ACC112 (cell line): ENCODE results near the gene EPHX1.

Experiments used
- H2AFZ ChIP-seq: fragments of 200-600 bp; sonication (generic); one replicate; pipeline ENCODE4 v1.6.0; 2017; ENCODE audit warnings: antibody characterized with exemption, low read length; ENCODE audit not compliant: unreplicated experiment
- H3K27ac ChIP-seq: fragments of 200-600 bp; sonication (generic); 2 replicates; pipeline ENCODE4 v1.5.1; 2014; ENCODE audit warnings: low read depth, mild to moderate bottlenecking, antibody characterized with exemption, low read length, moderate library complexity
- H3K27me3 ChIP-seq: fragments of 200-600 bp; sonication (generic); 2 replicates; pipeline ENCODE4 v1.6.1; 2014; ENCODE audit warnings: mild to moderate bottlenecking, antibody characterized with exemption, low read length, moderate library complexity, mixed read lengths; ENCODE audit not compliant: insufficient read depth
- H3K36me3 ChIP-seq: fragments of 200-600 bp; sonication (generic); 2 replicates; pipeline ENCODE4 v1.6.1; 2016; ENCODE audit warnings: mild to moderate bottlenecking, antibody characterized with exemption, low read length, moderate library complexity, mixed read lengths; ENCODE audit not compliant: insufficient read depth
- H3K4me1 ChIP-seq: fragments of 200-600 bp; sonication (generic); one replicate; pipeline ENCODE4 v1.6.1; 2016; ENCODE audit warnings: low read length, mixed read lengths; ENCODE audit not compliant: insufficient read depth, unreplicated experiment, control insufficient read depth
- H3K4me3 ChIP-seq: fragments of 200-600 bp; sonication (generic); 2 replicates; pipeline ENCODE4 v1.5.1; 2014; ENCODE audit warnings: mild to moderate bottlenecking, low read depth, low read length
- H3K79me2 ChIP-seq: fragments of 200-600 bp; sonication (generic); one replicate; pipeline ENCODE4 v1.6.0; 2016; ENCODE audit warnings: low read length; ENCODE audit not compliant: control insufficient read depth, unreplicated experiment, insufficient read depth

Gene EPHX1

GRCh38 chr1:225817611-225818061 is 7.7 kb downstream of the EPHX1 start:
- Histone ChIP-seq H3K36me3 (no peaks in the 10 kb centered on the region), H3K4me3 (peak overlapping the region; percentile 6; the same call in 1 of the 2 replicates), H3K27me3 (no peaks in the 10 kb centered on the region), H3K27ac (peak overlapping the region; percentile 87), H3K79me2 (peaks cover 20% of the 10 kb centered on the region), H3K4me1 (peaks cover 46% of the 10 kb centered on the region), H2AFZ (peak overlapping the region; percentile 64)

GRCh38 chr1:225818229-225818628 is 8.3 kb downstream of the EPHX1 start:
- no peak overlapping the region for H3K4me3 ChIP-seq
- no peaks in the 10 kb centered on the region for H3K27me3 ChIP-seq
- H3K27ac ChIP-seq: peak overlapping the region; percentile 87
- H2AFZ ChIP-seq: peak overlapping the region; percentile 64
- no peaks in the 10 kb centered on the region for H3K36me3 ChIP-seq
- peaks cover 40% of the 10 kb centered on the region for H3K4me1 ChIP-seq
- peaks cover 20% of the 10 kb centered on the region for H3K79me2 ChIP-seq

- H3K4me3 ChIP-seq: no peak overlapping the region
- peaks cover 27% of the 10 kb centered on the region for H3K4me1 ChIP-seq
- H3K27me3 ChIP-seq: no peaks in the 10 kb centered on the region
- H3K36me3 ChIP-seq: no peaks in the 10 kb centered on the region
- H3K27ac ChIP-seq: no peak overlapping the region
- peaks cover 18% of the 10 kb centered on the region for H3K79me2 ChIP-seq
- no peak overlapping the region for H2AFZ ChIP-seq
Measured at GRCh38 chr1:225819346-225820192, 9.6 kb downstream of the EPHX1 start.

GRCh38 chr1:225820522-225821120 is 10.7 kb downstream of the EPHX1 start:
- H3K4me1 ChIP-seq: peaks cover 23% of the 10 kb centered on the region
- H3K27ac ChIP-seq: no peak overlapping the region
- no peak overlapping the region for H3K4me3 ChIP-seq
- H3K36me3 ChIP-seq: no peaks in the 10 kb centered on the region
- H2AFZ ChIP-seq: no peak overlapping the region
- peaks cover 14% of the 10 kb centered on the region for H3K79me2 ChIP-seq
- no peaks in the 10 kb centered on the region for H3K27me3 ChIP-seq

- no peaks in the 10 kb centered on the region for H3K36me3 ChIP-seq
- H3K27ac ChIP-seq: no peak overlapping the region
- H3K4me1 ChIP-seq: peaks cover 7% of the 10 kb centered on the region
- H3K79me2 ChIP-seq: peaks cover 8% of the 10 kb centered on the region
- H3K4me3 ChIP-seq: no peak overlapping the region
- no peaks in the 10 kb centered on the region for H3K27me3 ChIP-seq
- no peak overlapping the region for H2AFZ ChIP-seq
Measured at GRCh38 chr1:225822655-225823403, 12.9 kb downstream of the EPHX1 start.

GRCh38 chr1:225823811-225824261 is 13.9 kb downstream of the EPHX1 start:
- no peaks in the 10 kb centered on the region for H3K4me1 ChIP-seq
- H3K4me3 ChIP-seq: no peak overlapping the region
- no peak overlapping the region for H2AFZ ChIP-seq
- H3K27me3 ChIP-seq: no peaks in the 10 kb centered on the region
- no peaks in the 10 kb centered on the region for H3K79me2 ChIP-seq
- H3K36me3 ChIP-seq: no peaks in the 10 kb centered on the region
- H3K27ac ChIP-seq: no peak overlapping the region

- Histone ChIP-seq H3K36me3 (no peaks in the 10 kb centered on the region), H3K4me1 (no peaks in the 10 kb centered on the region), H3K27me3 (no peaks in the 10 kb centered on the region), H2AFZ (no peak overlapping the region), H3K79me2 (no peaks in the 10 kb centered on the region), H3K27ac (no peak overlapping the region), H3K4me3 (no peak overlapping the region)
Measured at GRCh38 chr1:225824533-225824941, 14.6 kb downstream of the EPHX1 start.

- Histone ChIP-seq H3K27ac (no peak overlapping the region), H3K36me3 (no peaks in the 10 kb centered on the region), H3K4me1 (no peaks in the 10 kb centered on the region), H3K27me3 (no peaks in the 10 kb centered on the region), H2AFZ (no peak overlapping the region), H3K4me3 (no peak overlapping the region), H3K79me2 (no peaks in the 10 kb centered on the region)
Measured at GRCh38 chr1:225825078-225825477, 15.2 kb downstream of the EPHX1 start.

- Histone ChIP-seq H2AFZ (no peak overlapping the region), H3K4me3 (no peak overlapping the region), H3K36me3 (no peaks in the 10 kb centered on the region), H3K4me1 (no peaks in the 10 kb centered on the region), H3K27ac (no peak overlapping the region), H3K27me3 (no peaks in the 10 kb centered on the region), H3K79me2 (no peaks in the 10 kb centered on the region)
Measured at GRCh38 chr1:225825607-225826007, 15.7 kb downstream of the EPHX1 start.

GRCh38 chr1:225827076-225827475 is 17.2 kb downstream of the EPHX1 start:
- Histone ChIP-seq H3K4me3 (no peak overlapping the region), H2AFZ (no peak overlapping the region), H3K36me3 (peaks cover 6% of the 10 kb centered on the region; the same call in 1 of the 2 replicates), H3K4me1 (no peaks in the 10 kb centered on the region), H3K79me2 (no peaks in the 10 kb centered on the region), H3K27me3 (no peaks in the 10 kb centered on the region), H3K27ac (no peak overlapping the region)
